Iris pigment epithelial cell (primary cell): ENCODE measurements around the gene CORO2B.
"Not testable (repeated sequence)": the region's sequence is repeated elsewhere in the genome, so short reads cannot be mapped to it uniquely, and the experiment has no call there.

Source experiments
- DNase-seq: peaks from one replicate; pipeline ENCODE4 v3.0.0-alpha.2; 2011; ENCODE audit warnings: low read depth

Gene CORO2B

GRCh38 chr15:68676011-68676605 lies 97.3 kb downstream of the CORO2B start:
- DNase-seq: peak; percentile 2

GRCh38 chr15:68676926-68677325 lies 98.1 kb downstream of the CORO2B start:
- DNase-seq: no peak

GRCh38 chr15:68677996-68678395 lies 99.2 kb downstream of the CORO2B start:
- DNase-seq: no peak

GRCh38 chr15:68678746-68679145 lies 100.0 kb downstream of the CORO2B start:
- DNase-seq: no peak

- no peak for DNase-seq
These were observed 100.4 kb downstream of the CORO2B start for GRCh38 chr15:68679161-68679560.

- DNase-seq: no peak
These were observed 101.2 kb downstream of the CORO2B start for GRCh38 chr15:68679961-68680371.

GRCh38 chr15:68680756-68681155 lies 102.0 kb downstream of the CORO2B start:
- not testable (repeated sequence) for DNase-seq

GRCh38 chr15:68681836-68682235 lies 103.0 kb downstream of the CORO2B start:
- DNase-seq: no peak

- DNase-seq: peak; percentile 6
These were observed 103.5 kb downstream of the CORO2B start for GRCh38 chr15:68682330-68682729.

- DNase-seq: no peak
These were observed 104.2 kb downstream of the CORO2B start for GRCh38 chr15:68683026-68683425.

GRCh38 chr15:68683551-68683950 lies 104.8 kb downstream of the CORO2B start:
- no peak for DNase-seq

- DNase-seq: no peak
These were observed 105.7 kb downstream of the CORO2B start for GRCh38 chr15:68684476-68684875.

- no peak for DNase-seq
These were observed 108.4 kb downstream of the CORO2B start for GRCh38 chr15:68687136-68687735.

GRCh38 chr15:68691705-68692104 lies 112.9 kb downstream of the CORO2B start:
- peak; percentile 14 for DNase-seq

GRCh38 chr15:68693071-68693470 lies 114.3 kb downstream of the CORO2B start:
- peak; percentile 28 for DNase-seq

GRCh38 chr15:68694111-68694510 lies 115.3 kb downstream of the CORO2B start:
- no peak for DNase-seq

GRCh38 chr15:68695061-68695595 lies 116.3 kb downstream of the CORO2B start:
- no peak for DNase-seq

- DNase-seq: no peak
These were observed 117.9 kb downstream of the CORO2B start for GRCh38 chr15:68696414-68697363.

- DNase-seq: peak; percentile 16
These were observed 119.2 kb downstream of the CORO2B start for GRCh38 chr15:68697711-68698690.

GRCh38 chr15:68698708-68699107 lies 119.9 kb downstream of the CORO2B start:
- DNase-seq: no peak

GRCh38 chr15:68699124-68699880 lies 120.5 kb downstream of the CORO2B start:
- DNase-seq: no peak
